GM18520 (cell line): ENCODE measurements around the gene NDUFB8.

Experiments
- ATAC-seq: cut with Tn5 transposase; IDR thresholded peaks from one replicate; pipeline ENCODE4 v1.9.1; 2021; ENCODE audit not compliant: unreplicated experiment

Gene NDUFB8

DNA sequence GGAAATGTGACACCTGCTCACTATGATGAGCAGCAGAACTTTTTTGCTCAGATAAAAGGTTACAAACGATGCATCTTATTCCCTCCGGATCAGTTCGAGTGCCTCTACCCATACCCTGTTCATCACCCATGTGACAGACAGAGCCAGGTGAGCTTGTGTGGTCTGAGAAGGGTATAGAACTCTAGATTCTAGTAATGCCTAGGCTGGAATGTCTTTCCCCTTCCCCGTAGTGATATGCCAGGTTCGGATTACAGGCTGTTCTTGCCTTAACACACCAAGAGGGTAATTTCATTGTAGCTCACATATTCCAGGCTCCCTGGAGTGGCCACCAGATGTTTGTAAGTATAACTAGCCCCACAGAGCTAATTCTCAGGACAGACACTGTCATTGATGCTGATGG, 15.3 kb upstream of the NDUFB8 start:
- no peak for ATAC-seq

GRCh38 chr10:100537475-100537874, 7.8 kb upstream of the NDUFB8 start:
- no peak for ATAC-seq

- peak; percentile 94 for ATAC-seq
Measured at GRCh38 chr10:100535715-100536353, 6.2 kb upstream of the NDUFB8 start, which contains the start of gene HIF1AN. Gene HIF1AN, plus strand, starts transcription at chr10:100535943. Its CDS starts 16 bp downstream, at chr10:100535959.

GRCh38 chr10:100535338-100535714, 5.7 kb upstream of the NDUFB8 start:
- ATAC-seq, result no peak

GRCh38 chr10:100534726-100535125, 5.1 kb upstream of the NDUFB8 start:
- no peak for ATAC-seq

- ATAC-seq, result no peak
Measured at GRCh38 chr10:100531761-100532160, 2.1 kb upstream of the NDUFB8 start.

DNA sequence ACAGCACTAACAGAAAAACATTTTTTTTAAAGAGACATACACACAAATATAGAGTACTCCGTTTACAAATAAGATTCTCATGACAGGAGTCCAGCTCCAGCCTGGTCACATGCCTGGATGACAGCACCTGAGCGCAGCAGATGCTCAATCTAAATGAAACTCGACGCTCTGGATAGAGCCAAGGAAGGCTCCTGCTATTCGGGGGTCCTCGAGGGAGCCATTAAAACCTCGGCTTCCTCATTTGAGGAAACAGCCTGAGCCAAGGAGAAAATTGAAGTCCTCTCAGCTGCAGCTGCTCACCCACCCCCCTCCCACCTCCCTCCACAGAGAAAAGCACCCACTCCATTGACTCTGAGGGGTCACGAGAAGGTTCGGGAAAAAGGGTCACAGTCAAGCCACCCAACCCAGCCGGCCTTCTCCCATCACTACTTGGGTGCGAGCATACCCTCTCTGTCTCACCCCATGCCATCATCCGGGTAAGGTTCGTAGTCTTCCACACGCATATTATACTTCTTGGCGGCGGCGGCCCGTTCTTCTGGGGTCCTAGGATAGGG, 673 bp downstream of the NDUFB8 start:
- ATAC-seq, result no peak

DNA sequence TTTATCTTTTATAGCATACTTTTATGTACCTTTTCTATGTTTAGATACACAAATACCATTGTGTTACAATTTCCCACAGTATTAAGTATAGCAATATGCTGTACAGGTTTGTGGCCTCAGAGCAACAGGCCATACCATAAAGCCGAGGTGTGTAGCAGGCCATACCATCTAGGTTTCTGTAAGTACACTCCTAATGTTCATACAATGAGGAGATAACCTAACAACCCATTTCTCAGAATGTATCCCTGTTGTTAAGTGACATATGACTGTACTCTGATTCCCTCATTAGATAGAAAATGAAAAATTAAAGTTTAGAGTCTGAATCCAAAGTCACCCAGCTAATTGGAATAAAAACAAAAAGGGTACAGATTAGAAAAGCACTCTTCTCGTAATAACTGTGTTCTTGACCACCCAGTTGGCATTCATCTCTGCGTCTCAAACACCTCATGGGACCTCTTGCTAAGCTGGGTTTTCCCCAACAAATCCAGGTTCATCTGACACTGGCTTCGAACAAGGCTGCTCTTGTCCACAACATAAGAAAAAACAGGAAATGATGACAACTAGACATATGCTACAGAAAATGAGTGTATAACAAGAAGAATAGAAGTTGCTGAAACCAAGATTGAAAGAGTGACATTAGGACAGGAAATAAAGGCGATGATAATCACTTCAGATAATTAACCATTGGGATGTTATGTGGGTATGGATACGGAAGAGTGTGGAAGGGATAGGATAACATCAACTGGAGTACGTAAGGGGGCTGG, 1.4 kb downstream of the NDUFB8 start:
- ATAC-seq, result no peak

- no peak for ATAC-seq
Measured at GRCh38 chr10:100524638-100525037, 5.0 kb downstream of the NDUFB8 start.

- ATAC-seq, result no peak
Measured at GRCh38 chr10:100524206-100524605, 5.5 kb downstream of the NDUFB8 start.

DNA sequence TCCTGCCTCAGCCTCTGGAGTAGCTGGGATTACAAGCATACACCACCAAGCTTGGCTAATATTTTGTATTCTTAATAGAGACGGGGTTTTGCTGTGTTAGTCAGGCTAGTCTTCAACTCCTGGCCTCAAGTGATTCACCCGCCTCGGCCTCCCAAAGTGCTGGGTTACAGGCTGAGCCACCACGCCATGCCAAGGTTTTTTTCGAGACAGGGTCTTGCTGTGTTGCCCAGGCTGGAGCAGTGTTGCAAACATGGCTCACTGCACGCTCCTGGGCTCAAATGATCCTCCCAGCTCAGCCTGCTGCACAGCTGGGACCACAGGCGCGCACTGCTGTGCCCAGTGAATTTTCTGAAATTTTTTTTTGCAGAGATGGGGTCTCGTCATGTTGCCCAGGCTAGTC, 6.7 kb downstream of the NDUFB8 start:
- no peak for ATAC-seq

- no peak for ATAC-seq
Measured at GRCh38 chr10:100522107-100522801, 7.4 kb downstream of the NDUFB8 start.

GRCh38 chr10:100520811-100521210, 8.9 kb downstream of the NDUFB8 start:
- no peak for ATAC-seq

- ATAC-seq, result no peak
Measured at GRCh38 chr10:100519311-100520051, 10.2 kb downstream of the NDUFB8 start, which contains the start of gene SEC31B. Gene SEC31B, minus strand, starts transcription at chr10:100519861. Its CDS starts 2,909 bp downstream, at chr10:100516952.

- no peak for ATAC-seq
Measured at GRCh38 chr10:100518761-100519241, 10.9 kb downstream of the NDUFB8 start.

DNA sequence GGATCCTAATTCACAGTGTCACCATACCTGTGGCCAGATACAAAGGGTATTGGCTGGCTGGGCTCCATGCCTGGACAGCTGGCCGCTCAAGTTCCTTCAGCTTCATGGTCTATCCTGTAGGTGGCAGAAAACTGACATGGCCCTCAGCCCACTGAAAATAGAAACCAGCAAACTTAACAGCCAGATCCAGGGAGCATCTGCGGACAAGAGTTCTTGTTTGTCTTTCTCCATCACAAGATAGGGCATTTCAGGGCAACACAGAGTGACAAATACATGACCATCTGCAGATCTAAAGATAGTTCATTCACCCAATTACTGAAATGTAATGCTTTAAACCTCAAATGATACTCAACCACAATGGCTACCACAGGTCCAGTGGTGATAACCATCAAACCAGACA, 12.8 kb downstream of the NDUFB8 start:
- no peak for ATAC-seq

- no peak for ATAC-seq
Measured at GRCh38 chr10:100515612-100516011, 14.1 kb downstream of the NDUFB8 start.

- ATAC-seq, result no peak
Measured at GRCh38 chr10:100510533-100511308, 18.9 kb downstream of the NDUFB8 start.

GRCh38 chr10:100509241-100509840, 20.3 kb downstream of the NDUFB8 start:
- ATAC-seq, result no peak
